ENCODE data around the gene COPS9. TPM values are rescaled to one million over a fixed set of nuclear protein-coding genes. Genes with fewer than 3 reads are reported as not detected.

The COPS9 gene
- total RNA-seq = 190 TPM
- long read RNA-seq, transcript COPS9-205 (3 exons, 418 nt) = major isoform, 34 of 42 reads
- long read RNA-seq, transcript COPS9-204 (2 exons, 619 nt) = minor isoform, 7 of 42 reads
- long read RNA-seq, partial matches to known transcripts = 0 of 42 reads
- long read RNA-seq, other reads (novel, unspliced or antisense) = 1 of 42 reads

GRCh38 chr2:240136013-240136670, at the start of gene COPS9:
Gene COPS9 (minus strand): TSS chr2:240136305. CDS start chr2:240136284, 21 bp downstream.
- Histone ChIP-seq H3K9me3 (replicated peaks) (no peaks in the 10 kb centered on the region), H3K4me3 (peak within 1 kb of the TSS; percentile 100), H3K36me3 (peaks cover 26% of the 10 kb centered on the region), H3K27me3 (ENCODE audit: low read depth) (peaks cover 5% of the 10 kb centered on the region), H3K27ac (replicated peaks) (peak within 1 kb of the TSS; percentile 84), H3K4me1 (peaks cover 25% of the 10 kb centered on the region)
- TF ChIP-seq, protein P1, sequence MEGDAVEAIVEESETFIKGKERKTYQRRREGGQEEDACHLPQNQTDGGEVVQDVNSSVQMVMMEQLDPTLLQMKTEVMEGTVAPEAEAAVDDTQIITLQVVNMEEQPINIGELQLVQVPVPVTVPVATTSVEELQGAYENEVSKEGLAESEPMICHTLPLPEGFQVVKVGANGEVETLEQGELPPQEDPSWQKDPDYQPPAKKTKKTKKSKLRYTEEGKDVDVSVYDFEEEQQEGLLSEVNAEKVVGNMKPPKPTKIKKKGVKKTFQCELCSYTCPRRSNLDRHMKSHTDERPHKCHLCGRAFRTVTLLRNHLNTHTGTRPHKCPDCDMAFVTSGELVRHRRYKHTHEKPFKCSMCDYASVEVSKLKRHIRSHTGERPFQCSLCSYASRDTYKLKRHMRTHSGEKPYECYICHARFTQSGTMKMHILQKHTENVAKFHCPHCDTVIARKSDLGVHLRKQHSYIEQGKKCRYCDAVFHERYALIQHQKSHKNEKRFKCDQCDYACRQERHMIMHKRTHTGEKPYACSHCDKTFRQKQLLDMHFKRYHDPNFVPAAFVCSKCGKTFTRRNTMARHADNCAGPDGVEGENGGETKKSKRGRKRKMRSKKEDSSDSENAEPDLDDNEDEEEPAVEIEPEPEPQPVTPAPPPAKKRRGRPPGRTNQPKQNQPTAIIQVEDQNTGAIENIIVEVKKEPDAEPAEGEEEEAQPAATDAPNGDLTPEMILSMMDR (IDR thresholded peaks at IDR 0.05; ENCODE audit: borderline replicate concordance) = no peak
- intact Hi-C loops (cut with micrococcal nuclease) = no loop called here
- DNase-seq = peak; percentile 87

DNA sequence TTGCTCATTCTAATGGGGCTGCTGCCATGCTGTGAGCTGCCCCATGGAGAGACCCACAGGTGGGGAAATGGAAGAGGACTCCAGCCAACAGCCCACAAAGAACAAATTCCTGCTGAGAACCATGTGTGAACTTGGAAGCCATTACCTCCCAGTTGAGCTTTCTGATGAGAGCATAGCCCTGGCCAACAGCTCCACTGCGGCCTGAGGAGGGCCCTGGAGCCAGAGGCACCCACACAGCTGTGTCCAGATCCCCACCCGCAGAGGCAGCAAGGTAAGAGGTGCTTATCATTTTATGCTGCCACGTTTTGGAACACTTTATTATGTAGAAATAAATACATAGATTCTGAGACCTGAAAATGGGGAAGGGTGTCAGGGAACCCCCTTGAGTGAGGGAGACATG, 48.6 kb upstream of the COPS9 start:
- Histone ChIP-seq H3K27ac (replicated peaks) (no peak overlapping the region), H3K36me3 (no peaks in the 10 kb centered on the region), H3K4me1 (no peaks in the 10 kb centered on the region), H3K4me3 (no peak overlapping the region), H3K9me3 (replicated peaks) (no peaks in the 10 kb centered on the region), H3K27me3 (ENCODE audit: low read depth) (peaks cover 62% of the 10 kb centered on the region)
- DNase-seq = no peak
- TF ChIP-seq, protein P1 (IDR thresholded peaks at IDR 0.05; ENCODE audit: borderline replicate concordance) = no peak
- intact Hi-C loops (cut with micrococcal nuclease) = no loop called here

- H3K36me3 ChIP-seq = no peaks in the 10 kb centered on the region
- H3K27me3 ChIP-seq (ENCODE audit: low read depth) = peaks cover 65% of the 10 kb centered on the region
Measured at GRCh38 chr2:240183875-240184590, 47.9 kb upstream of the COPS9 start.

GRCh38 chr2:240183006-240183874, 47.1 kb upstream of the COPS9 start:
- H3K4me3 ChIP-seq = no peak overlapping the region
- no peak for DNase-seq

More at GRCh38 chr2:240183875-240184590, 47.9 kb upstream of the COPS9 start:
- no peaks in the 10 kb centered on the region for H3K9me3 ChIP-seq (replicated peaks)
- DNase-seq = no peak
- intact Hi-C loops (cut with micrococcal nuclease) = no loop called here
- TF ChIP-seq, protein P1 (IDR thresholded peaks at IDR 0.05; ENCODE audit: borderline replicate concordance) = no peak
- H3K4me3 ChIP-seq = no peak overlapping the region
- H3K27ac ChIP-seq (replicated peaks) = no peak overlapping the region
- no peaks in the 10 kb centered on the region for H3K4me1 ChIP-seq

More at GRCh38 chr2:240183006-240183874, 47.1 kb upstream of the COPS9 start:
- Histone ChIP-seq H3K36me3 (no peaks in the 10 kb centered on the region), H3K9me3 (replicated peaks) (no peaks in the 10 kb centered on the region), H3K27ac (replicated peaks) (no peak overlapping the region), H3K27me3 (ENCODE audit: low read depth) (peaks cover 68% of the 10 kb centered on the region), H3K4me1 (no peaks in the 10 kb centered on the region)
- TF ChIP-seq, protein P1 (IDR thresholded peaks at IDR 0.05; ENCODE audit: borderline replicate concordance) = no peak
- intact Hi-C loops (cut with micrococcal nuclease) = no loop called here

All from left ventricle myocardium inferior (tissue), 1 donor.